Cardiac septum (tissue), 1 donor: Measurements from ENCODE around the gene FOS. TPM values are rescaled to one million over a fixed set of nuclear protein-coding genes. Genes with fewer than 3 reads are reported as not detected.
"Not testable (repeated sequence)": the region's sequence is repeated elsewhere in the genome, so short reads cannot be mapped to it uniquely, and the experiment has no call there.

Source experiments
- DNase-seq: peaks from one replicate; pipeline ENCODE4 v3.0.0-alpha.2; 2020; ENCODE audit warnings: low spot score
- intact Hi-C: fragments of 100-400 bp; cut with DNase I; formaldehyde crosslinking; loops from one replicate; pipeline ENCODE4 v1.14.0; 2022
- total RNA-seq: library from RNA; stranded (reverse); fragmentation: NEBNext Ultra II Directional; extraction: Animal tissue kit (Norgen Biotek cat#: 25700); gene quantifications from one replicate; pipeline ENCODE4 v1.2.1, GENCODE V29; 2021
- donor health status: DM: no; HTN: no; CAD: no.

Gene FOS
- total RNA-seq, 1 donor from 2014 or later: 25.8 TPM

GRCh38 chr14:75274050-75274898, 4.4 kb upstream of the FOS start:
- intact Hi-C loops: no loop called here
- DNase-seq: no peak

GRCh38 chr14:75274899-75275569, 3.6 kb upstream of the FOS start:
- peak; percentile 89 for DNase-seq
- intact Hi-C loops: loop anchor here (5.0 kb wide), 1 partner anchor 128 kb away; no protein-coding TSS in a partner anchor

GRCh38 chr14:75275598-75275997, 3.0 kb upstream of the FOS start:
- DNase-seq: no peak
- intact Hi-C loops: loop anchor here (5.0 kb wide), 1 partner anchor 128 kb away; no protein-coding TSS in a partner anchor

- intact Hi-C loops: loop anchor here (1.0 to 5.0 kb wide), 4 partner anchors 17 to 130 kb away; no protein-coding TSS in a partner anchor
- peak; percentile 96 for DNase-seq
Measured at GRCh38 chr14:75277008-75277814, 1.4 kb upstream of the FOS start.

GRCh38 chr14:75277815-75278421, 710 bp upstream of the FOS start:
- intact Hi-C loops: loop anchor here (1.0 to 5.0 kb wide), 4 partner anchors 16 to 131 kb away; no protein-coding TSS in a partner anchor
- DNase-seq: no peak

- DNase-seq: peak; percentile 94
- intact Hi-C loops: loop anchor here (5.0 kb wide), 1 partner anchor 132 kb away; no protein-coding TSS in a partner anchor
Measured at GRCh38 chr14:75279153-75279762, 630 bp downstream of the FOS start.

GRCh38 chr14:75279763-75280290, 1.2 kb downstream of the FOS start:
- no peak for DNase-seq
- intact Hi-C loops: loop anchor here (5.0 kb wide), 1 partner anchor 133 kb away; no protein-coding TSS in a partner anchor

- DNase-seq: no peak
- intact Hi-C loops: no loop called here
Measured at GRCh38 chr14:75280291-75280830, 1.7 kb downstream of the FOS start.

GRCh38 chr14:75280831-75281653, 2.4 kb downstream of the FOS start:
- intact Hi-C loops: no loop called here
- DNase-seq: no peak

- intact Hi-C loops: no loop called here
- no peak for DNase-seq
Measured at GRCh38 chr14:75281654-75282019, 3.0 kb downstream of the FOS start.

- intact Hi-C loops: no loop called here
- DNase-seq: no peak
Measured at GRCh38 chr14:75282170-75282554, 3.5 kb downstream of the FOS start.

- intact Hi-C loops, DNase-seq: not testable (repeated sequence)
Measured at GRCh38 chr14:75282555-75283161, 4.0 kb downstream of the FOS start.

- intact Hi-C loops: no loop called here
Measured at GRCh38 chr14:75283162-75283832, 4.7 kb downstream of the FOS start.

GRCh38 chr14:75283833-75284563, 5.4 kb downstream of the FOS start:
- no peak for DNase-seq

More at GRCh38 chr14:75283162-75283832, 4.7 kb downstream of the FOS start:
- no peak for DNase-seq

GRCh38 chr14:75285331-75285730, 6.7 kb downstream of the FOS start:
- no peak for DNase-seq
- intact Hi-C loops: no loop called here

More at GRCh38 chr14:75283833-75284563, 5.4 kb downstream of the FOS start:
- intact Hi-C loops: no loop called here

- no peak for DNase-seq
- intact Hi-C loops: no loop called here
Measured at GRCh38 chr14:75286313-75286712, 7.7 kb downstream of the FOS start.
